Left renal cortex interstitium (tissue), 4 donors: ENCODE data around the gene KCNE3. TPM values are rescaled to one million over a fixed set of nuclear protein-coding genes. Genes with fewer than 3 reads are reported as not detected.

ENCODE experiments used
- polyA plus RNA-seq, 4 donors: library from polyadenylated mRNA; unstranded; fragments of 120-200 nt; gene quantifications; one replicate each; pipeline ENCODE4 v1.2.1, GENCODE V29; 2013; ENCODE audit not compliant: insufficient read length in 4 of 4

Gene KCNE3
- polyA plus RNA-seq, 4 donors: 26.9 to 32.4 (median 28.4) TPM

Other genes with a start within 250 kb of the KCNE3 start
- 1 to 10 TPM in 3 of 4 donors, under 1 TPM in 1; 0.76 to 1.7 (median 1.2) TPM for gene P4HA3, start 155.9 kb downstream of the KCNE3 start, polyA plus RNA-seq
- gene PGM2L1, start 69.1 kb downstream of the KCNE3 start, polyA plus RNA-seq: 1 to 10 TPM; 2.8 to 5.1 (median 3.5) TPM
- 10 to 100 TPM in 1 of 4 donors, 1 to 10 TPM in 3; 8.1 to 10.3 (median 9.1) TPM for gene LIPT2, start 26.2 kb upstream of the KCNE3 start, polyA plus RNA-seq
- 10 to 100 TPM; 29.6 to 36.3 (median 34.5) TPM for gene POLD3, start 125.0 kb upstream of the KCNE3 start, polyA plus RNA-seq